Esophagus muscularis mucosa (tissue), 4 donors: Measurements from ENCODE around the gene SLC6A11. TPM values are rescaled to one million over a fixed set of nuclear protein-coding genes. Genes with fewer than 3 reads are reported as not detected.

Experiments used
- DNase-seq: peaks from one replicate; pipeline ENCODE4 v3.0.0-alpha.2; 2017; ENCODE audit errors: extremely low spot score
- H3K27ac ChIP-seq, 4 donors: fragments of 200-600 bp; sonication (generic); replicated peaks in 1 of 4; 1 replicate in 3 of 4; 2 replicates in 1 of 4; pipeline ENCODE4 v1.5.1; 2016 to 2019; ENCODE audit warnings: mild to moderate bottlenecking in 1 of 4
- H3K27me3 ChIP-seq, 4 donors: fragments of 200-600 bp; sonication (generic); one replicate each; pipeline versions ENCODE4 v1.5.1 to v1.6.0; 2016 to 2019
- H3K36me3 ChIP-seq, 4 donors: fragments of 200-600 bp; sonication (generic); one replicate each; pipeline ENCODE4 v1.5.1; 2016 to 2019
- H3K4me1 ChIP-seq, 4 donors: fragments of 200-600 bp; sonication (generic); one replicate each; pipeline ENCODE4 v1.5.1; 2016 to 2019
- H3K4me3 ChIP-seq, 4 donors: fragments of 200-600 bp; sonication (generic); 1 replicate in 2 of 4; 2 replicates in 2 of 4; pipeline ENCODE4 v1.5.1; 2016 to 2019; ENCODE audit warnings: mild to moderate bottlenecking in 4 of 4, moderate library complexity in 1 of 4
- H3K9me3 ChIP-seq, 4 donors: fragments of 200-600 bp; sonication (generic); 1 replicate in 3 of 4; 2 replicates in 1 of 4; pipeline ENCODE4 v1.5.1; 2016 to 2019
- CTCF ChIP-seq, 3 experiments: fragments of 200-600 bp in 2 of 3; fragments of 450-650 bp in 1 of 3; sonication (generic) in 2 of 3; IDR thresholded peaks; one replicate each; pipeline ENCODE4 v1.5.1; 2017 to 2019; ENCODE audit warnings: antibody characterized with exemption in 3 of 3, mild to moderate bottlenecking in 2 of 3, moderate library complexity in 1 of 3
- EP300 ChIP-seq: sonication (generic); formaldehyde crosslinking; IDR thresholded peaks from one replicate; pipeline ENCODE4 v1.6.1; 2017; ENCODE audit warnings: antibody characterized with exemption
- POLR2A ChIP-seq: fragments of 450-650 bp; IDR thresholded peaks from one replicate; pipeline ENCODE4 v1.6.1; 2017; ENCODE audit warnings: antibody characterized with exemption, moderate library complexity, mild to moderate bottlenecking, low read depth
- POLR2AphosphoS5 ChIP-seq, 2 donors: sonication (generic); formaldehyde crosslinking; IDR thresholded peaks; one replicate each; pipeline ENCODE4 v1.6.1; 2017; ENCODE audit warnings: antibody characterized with exemption in 2 of 2
- WGBS: methylation state at CpG from one replicate; pipeline ENCODE4 v1.1.5; 2018; 5-methylcytosine and 5-hydroxymethylcytosine counted together
- intact Hi-C: fragments of 100-400 bp; cut with DNase I; formaldehyde crosslinking; loops from one replicate; pipeline ENCODE4 v1.15.1; 2023
- total RNA-seq, 4 donors: library from RNA; depleted of rRNA; stranded (reverse); fragments of >200 nt; gene quantifications; one replicate each; pipeline versions ENCODE4 v1.1.0 to v1.2.1, GENCODE V29; 2016

SLC6A11 gene
- total RNA-seq, 4 donors from 2014 or later = not detected

- 90% methylated on average over 1 of the region's 1 CpG for WGBS
- Histone ChIP-seq H3K9me3 (no peaks in the 10 kb centered on the region), H3K4me1 (peaks cover 0 to under 1% (median 0%) of the 10 kb centered on the region in 4 donors), H3K36me3 (no peaks in the 10 kb centered on the region), H3K27ac (no peak overlapping the region), H3K27me3 (peaks cover 0 to 41% (median 3%) of the 10 kb centered on the region in 4 donors), H3K4me3 (no peak overlapping the region)
- intact Hi-C loops = no loop called here
- no peak for TF ChIP-seq POLR2A
- no peak for TF ChIP-seq EP300
- no peak for TF ChIP-seq CTCF (IDR thresholded peaks at IDR 0.05)
- TF ChIP-seq POLR2AphosphoS5 (IDR thresholded peaks at IDR 0.05) = no peak
- no peak for DNase-seq
Observed at GRCh38 chr3:10976770-10977169, 160.7 kb downstream of the SLC6A11 start.

DNA sequence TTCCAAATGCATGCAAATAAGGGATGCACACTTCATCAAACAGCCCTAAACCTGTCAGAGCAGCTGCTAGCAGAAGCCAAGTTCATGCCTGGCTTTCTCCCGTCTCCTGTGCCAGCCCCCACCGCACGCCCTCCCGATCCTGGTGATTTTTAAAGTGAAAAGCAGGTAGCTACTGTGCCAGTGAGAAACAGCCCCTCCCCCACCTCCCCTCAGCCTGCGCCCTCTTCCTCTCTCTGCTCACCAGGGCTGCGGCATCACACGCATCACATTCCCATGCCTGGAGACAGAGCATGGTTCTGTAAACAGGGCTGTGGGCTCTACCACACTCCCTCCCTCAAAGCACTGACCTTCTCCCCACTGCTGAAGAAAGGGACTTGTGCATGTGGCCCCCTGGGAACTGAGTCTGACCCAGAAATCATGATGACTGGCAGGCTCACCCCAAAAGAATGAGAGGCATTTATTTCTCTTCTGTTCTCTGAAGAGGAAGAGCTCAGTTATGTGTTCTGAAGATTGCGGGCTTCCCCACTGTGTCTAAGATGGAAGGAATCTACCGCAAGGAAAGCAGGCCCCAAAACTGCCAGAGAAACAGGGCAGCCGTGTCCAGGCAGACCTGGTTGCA is 162.0 kb downstream of the SLC6A11 start:
- Histone ChIP-seq H3K4me1 (peaks cover 6 to 12% (median 8%) of the 10 kb centered on the region in 4 donors), H3K36me3 (no peaks in the 10 kb centered on the region), H3K27me3 (peaks cover 0 to 28% (median 3%) of the 10 kb centered on the region in 4 donors), H3K4me3 (no peak overlapping the region), H3K9me3 (no peaks in the 10 kb centered on the region), H3K27ac (no peak overlapping the region)
- intact Hi-C loops = no loop called here
- TF ChIP-seq POLR2A = no peak
- TF ChIP-seq POLR2AphosphoS5 (IDR thresholded peaks at IDR 0.05) = no peak
- TF ChIP-seq CTCF (IDR thresholded peaks at IDR 0.05) = no peak
- TF ChIP-seq EP300 = no peak
- no peak for DNase-seq
- 48% methylated on average over 9 of the region's 10 CpGs for WGBS

DNA sequence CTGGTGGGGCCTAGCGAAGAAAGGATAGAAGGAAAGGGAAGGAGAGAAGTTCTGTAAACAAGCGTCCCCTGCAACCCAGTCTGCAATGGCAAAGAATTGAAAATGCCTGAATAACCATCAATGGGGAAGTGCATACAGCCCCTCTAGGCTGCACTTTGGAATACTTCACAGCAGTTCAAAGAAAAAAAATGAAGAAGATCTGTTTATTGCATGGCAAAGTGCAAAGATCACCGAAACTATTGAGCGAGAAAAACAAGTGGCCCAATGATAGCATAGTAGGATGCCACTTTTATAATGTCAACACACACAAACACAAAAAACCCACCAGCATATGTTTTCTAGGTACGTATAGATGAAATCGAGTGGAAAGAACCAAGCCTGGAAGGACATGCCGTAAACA is 162.9 kb downstream of the SLC6A11 start:
- TF ChIP-seq POLR2A (no peak), CTCF (IDR thresholded peaks at IDR 0.05) (no peak), EP300 (no peak), POLR2AphosphoS5 (IDR thresholded peaks at IDR 0.05) (no peak)
- Histone ChIP-seq H3K27ac (no peak overlapping the region), H3K4me3 (no peak overlapping the region), H3K9me3 (no peaks in the 10 kb centered on the region), H3K27me3 (peaks cover 0 to 19% (median 3%) of the 10 kb centered on the region in 4 donors), H3K36me3 (no peaks in the 10 kb centered on the region), H3K4me1 (peaks cover 12 to 17% (median 14%) of the 10 kb centered on the region in 4 donors)
- DNase-seq = no peak
- WGBS = 95% methylated on average over 7 of the region's 7 CpGs
- intact Hi-C loops = no loop called here

DNA sequence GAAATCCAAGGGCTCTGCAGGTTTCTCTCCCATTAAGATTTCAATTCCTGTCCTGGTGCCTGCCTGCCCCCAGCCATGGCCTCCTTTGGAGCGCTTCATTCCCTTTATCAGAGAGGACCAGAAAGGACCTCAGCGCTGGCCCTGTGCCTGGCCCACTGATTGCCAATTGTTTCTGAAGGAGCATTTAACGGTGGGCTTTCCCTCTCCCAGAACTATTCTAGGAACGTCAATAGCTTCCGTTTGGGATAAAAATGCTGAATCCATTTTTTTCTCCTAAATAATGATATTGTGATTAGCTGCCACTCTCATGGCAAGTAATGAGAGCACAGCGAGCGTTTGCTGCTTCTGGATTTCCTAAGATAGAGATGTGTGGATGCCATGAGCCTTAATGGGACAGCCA is 164.3 kb downstream of the SLC6A11 start:
- 78% methylated on average over 7 of the region's 7 CpGs for WGBS
- Histone ChIP-seq H3K36me3 (no peaks in the 10 kb centered on the region), H3K9me3 (no peaks in the 10 kb centered on the region), H3K4me1 (peaks cover 12 to 17% (median 14%) of the 10 kb centered on the region in 4 donors), H3K27me3 (peaks cover 0 to 11% (median 0%) of the 10 kb centered on the region in 4 donors), H3K27ac (no peak overlapping the region), H3K4me3 (no peak overlapping the region)
- DNase-seq = no peak
- intact Hi-C loops = no loop called here
- TF ChIP-seq EP300 (no peak), POLR2A (no peak), POLR2AphosphoS5 (IDR thresholded peaks at IDR 0.05) (no peak), CTCF (IDR thresholded peaks at IDR 0.05) (no peak)

GRCh38 chr3:10981031-10981430 is 165.0 kb downstream of the SLC6A11 start:
- 58% methylated on average over 3 of the region's 3 CpGs for WGBS
- H3K9me3 ChIP-seq = no peaks in the 10 kb centered on the region
- H3K27me3 ChIP-seq = peaks cover 0 to 11% (median 0%) of the 10 kb centered on the region in 4 donors
- no peak overlapping the region for H3K4me3 ChIP-seq
- no peaks in the 10 kb centered on the region for H3K36me3 ChIP-seq
- peaks cover 12 to 17% (median 14%) of the 10 kb centered on the region in 4 donors for H3K4me1 ChIP-seq
- no peak for DNase-seq
- TF ChIP-seq POLR2A (no peak), POLR2AphosphoS5 (IDR thresholded peaks at IDR 0.05) (no peak), CTCF (IDR thresholded peaks at IDR 0.05) (no peak), EP300 (no peak)
- intact Hi-C loops = no loop called here
- H3K27ac ChIP-seq = no peak overlapping the region
